SJCRH30 (cell line): ENCODE measurements around the gene RUBCN. TPM values are rescaled to one million over a fixed set of nuclear protein-coding genes. Genes with fewer than 3 reads are reported as not detected.
"Not testable (repeated sequence)": the region's sequence is repeated elsewhere in the genome, so short reads cannot be mapped to it uniquely, and the experiment has no call there.

ENCODE experiments used
- DNase-seq, 2 experiments: peaks; one replicate each; pipeline ENCODE4 v3.0.0-alpha.2; 2015 to 2020
- H3K27ac ChIP-seq: fragments of 250-450 bp; sonication (Bioruptor Pico); 2 replicates; pipeline ENCODE4 v1.5.1; 2020; ENCODE audit warnings: mild to moderate bottlenecking, moderate library complexity
- H3K27me3 ChIP-seq: fragments of 250-450 bp; sonication (Bioruptor Pico); 2 replicates; pipeline ENCODE4 v1.5.1; 2020; ENCODE audit warnings: mild to moderate bottlenecking, moderate library complexity
- H3K36me3 ChIP-seq: fragments of 250-450 bp; sonication (Bioruptor Pico); 2 replicates; pipeline ENCODE4 v1.5.1; 2020; ENCODE audit warnings: mild to moderate bottlenecking, moderate library complexity
- H3K4me1 ChIP-seq: fragments of 250-450 bp; sonication (Bioruptor Pico); 2 replicates; pipeline ENCODE4 v1.5.1; 2020; ENCODE audit warnings: mild to moderate bottlenecking, moderate library complexity
- H3K4me3 ChIP-seq: fragments of 250-450 bp; sonication (Bioruptor Pico); 2 replicates; pipeline ENCODE4 v1.5.1; 2020; ENCODE audit warnings: mild to moderate bottlenecking, moderate library complexity
- H3K9me3 ChIP-seq: fragments of 250-450 bp; sonication (Bioruptor Pico); replicated peaks from 2 replicates; pipeline ENCODE4 v1.5.1; 2020; ENCODE audit warnings: mild to moderate bottlenecking, moderate library complexity
- total RNA-seq: library from RNA; depleted of rRNA; stranded (reverse); fragments of >200 nt; shearing (Covaris generic); gene quantifications from 2 replicates; pipeline ENCODE4 v1.2.3, GENCODE V29; 2014

RUBCN gene
- total RNA-seq, 1 experiment from 2014 or later, result 16.1 TPM

DNA sequence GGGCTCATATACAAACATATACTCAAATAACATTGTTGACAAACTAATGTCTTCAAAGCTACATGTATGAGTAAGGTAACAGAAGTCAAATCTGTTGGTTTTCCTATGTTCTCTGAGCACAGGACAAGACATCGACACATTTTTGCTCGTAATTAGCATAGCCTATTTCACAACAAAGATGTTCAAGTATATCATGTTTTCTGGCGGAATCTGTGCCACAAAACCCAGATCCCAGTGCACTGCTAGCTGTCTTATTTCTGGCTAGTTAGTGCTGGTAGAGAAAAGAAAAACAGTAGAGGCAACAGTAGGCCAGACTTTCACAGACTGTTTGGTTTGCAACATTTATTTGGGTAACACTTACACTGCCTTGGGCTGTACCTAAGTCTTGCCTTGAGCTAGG, 51.2 kb downstream of the RUBCN start:
- H3K9me3 ChIP-seq, result no peaks in the 10 kb centered on the region

DNA sequence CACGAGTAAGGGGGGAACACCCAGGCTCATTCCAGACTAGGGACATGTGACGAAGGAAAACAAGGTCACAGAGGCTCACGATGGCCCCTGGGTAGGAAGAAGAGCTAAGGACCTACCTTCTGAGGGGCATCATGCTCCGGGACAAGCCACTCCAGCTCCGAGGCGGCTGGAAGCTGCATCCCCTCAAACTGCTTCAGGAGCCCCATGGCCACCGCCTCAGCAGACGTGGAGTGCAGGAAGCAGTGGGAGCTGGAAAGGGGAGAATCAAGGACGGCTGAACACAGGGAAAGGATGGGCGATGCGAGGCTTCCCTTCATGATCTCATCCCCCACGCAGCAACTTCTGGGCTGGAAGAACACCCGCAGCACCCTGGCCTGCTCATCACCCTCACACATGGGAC, 53.5 kb downstream of the RUBCN start:
- Histone ChIP-seq H3K27me3 (no peaks in the 10 kb centered on the region), H3K36me3 (peaks cover 12% of the 10 kb centered on the region), H3K27ac (no peak overlapping the region), H3K4me3 (no peak overlapping the region), H3K4me1 (no peaks in the 10 kb centered on the region), H3K9me3 (no peaks in the 10 kb centered on the region)
- no peak for DNase-seq

More for the DNA sequence above, 51.2 kb downstream of the RUBCN start:
- no peak for DNase-seq
- no peaks in the 10 kb centered on the region for H3K4me1 ChIP-seq
- H3K4me3 ChIP-seq, result no peak overlapping the region
- H3K27ac ChIP-seq, result no peak overlapping the region
- H3K36me3 ChIP-seq, result peaks cover 12% of the 10 kb centered on the region
- no peaks in the 10 kb centered on the region for H3K27me3 ChIP-seq

DNA sequence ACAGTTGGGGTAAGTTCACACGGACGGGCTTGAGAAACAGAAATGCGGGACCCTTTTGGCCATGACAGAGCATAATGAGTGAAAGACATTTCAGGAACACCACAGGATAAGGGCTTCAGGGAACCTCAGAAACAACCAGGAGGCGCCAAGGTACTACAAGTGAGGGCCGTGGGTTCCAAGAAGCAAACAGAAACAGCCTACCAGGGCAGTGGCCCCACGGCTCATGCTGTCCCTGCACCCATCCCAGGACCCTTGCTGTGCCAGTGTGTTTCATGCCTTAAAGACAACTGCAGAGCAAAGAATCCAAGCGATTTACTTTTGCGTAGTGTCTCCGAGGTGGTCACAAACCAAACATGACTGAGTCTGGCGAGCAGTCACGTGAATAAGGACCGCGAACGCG, 54.0 kb downstream of the RUBCN start:
- Histone ChIP-seq H3K4me3 (no peak overlapping the region), H3K9me3 (no peaks in the 10 kb centered on the region), H3K36me3 (peaks cover 12% of the 10 kb centered on the region), H3K27me3 (no peaks in the 10 kb centered on the region), H3K4me1 (no peaks in the 10 kb centered on the region), H3K27ac (no peak overlapping the region)
- DNase-seq, result no peak

DNA sequence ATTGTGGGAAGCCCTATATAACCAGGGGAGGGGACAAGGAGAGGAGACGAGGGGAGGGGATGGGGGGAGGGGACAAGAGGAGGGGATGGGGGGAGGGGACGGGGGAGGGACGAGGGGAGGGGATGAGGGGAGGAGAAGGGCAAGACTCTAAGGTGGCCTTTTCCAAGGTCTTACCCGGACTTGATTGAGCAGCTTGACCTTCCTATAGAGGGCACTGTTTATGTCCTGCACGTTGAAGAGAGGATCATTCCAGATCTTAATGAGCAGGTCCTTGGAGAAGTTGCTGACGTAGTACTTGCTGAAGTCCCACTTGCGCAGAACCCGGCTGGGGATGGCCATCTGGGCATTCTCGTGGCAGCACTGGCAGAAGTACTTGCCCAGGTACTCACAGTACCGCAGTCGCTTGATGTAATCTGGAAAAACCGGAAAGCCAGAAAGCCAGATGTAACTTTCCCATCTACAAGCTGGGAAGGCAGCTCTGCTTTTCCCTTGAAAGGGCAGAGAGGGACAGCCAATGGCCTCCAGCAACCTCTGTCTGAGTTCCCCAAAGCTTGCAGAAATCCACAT, 55.7 kb downstream of the RUBCN start:
- H3K4me1 ChIP-seq, result no peaks in the 10 kb centered on the region
- H3K27me3 ChIP-seq, result no peaks in the 10 kb centered on the region
- H3K36me3 ChIP-seq, result peaks cover 17% of the 10 kb centered on the region

DNA sequence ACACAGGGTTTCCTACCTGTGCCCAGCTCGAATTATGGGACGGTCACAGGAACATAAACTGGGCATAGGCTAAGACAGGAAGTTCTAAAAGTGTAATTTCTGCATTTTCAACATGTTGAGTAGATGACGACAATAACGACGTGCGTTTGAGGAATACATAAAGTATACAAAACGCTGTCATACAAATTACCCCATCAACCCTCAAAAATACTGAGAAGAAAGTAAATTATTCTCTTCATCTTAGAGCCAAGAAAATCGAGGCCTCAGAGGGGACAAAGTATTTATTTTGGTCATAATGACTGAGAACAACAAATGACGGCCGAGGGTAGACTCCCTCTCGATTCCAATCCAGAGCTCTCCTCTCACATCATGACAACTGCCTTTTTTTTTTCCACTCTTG, 60.8 kb downstream of the RUBCN start:
- Histone ChIP-seq H3K4me1 (no peaks in the 10 kb centered on the region), H3K27ac (no peak overlapping the region), H3K27me3 (no peaks in the 10 kb centered on the region), H3K36me3 (peaks cover 5% of the 10 kb centered on the region), H3K4me3 (no peak overlapping the region), H3K9me3 (no peaks in the 10 kb centered on the region)
- DNase-seq, result no peak

More for the DNA sequence above, 55.7 kb downstream of the RUBCN start:
- no peak for DNase-seq
- Histone ChIP-seq H3K27ac (no peak overlapping the region), H3K4me3 (no peak overlapping the region), H3K9me3 (no peaks in the 10 kb centered on the region)

DNA sequence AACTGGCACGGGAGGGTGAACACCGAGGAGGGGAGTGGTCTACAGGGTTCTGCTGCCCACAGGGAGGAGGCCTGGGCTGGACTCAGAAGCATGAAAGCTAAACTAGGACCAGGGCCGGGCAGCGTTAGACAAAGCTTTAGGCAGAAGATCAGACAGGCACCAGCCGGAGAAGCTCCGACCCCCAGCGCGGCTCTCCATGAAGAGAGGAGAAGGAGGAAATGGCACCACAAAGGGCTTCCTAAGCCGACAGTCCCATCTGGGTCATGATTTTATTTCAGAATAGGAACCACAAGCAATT, 61.2 kb downstream of the RUBCN start:
- no peak overlapping the region for H3K27ac ChIP-seq

DNA sequence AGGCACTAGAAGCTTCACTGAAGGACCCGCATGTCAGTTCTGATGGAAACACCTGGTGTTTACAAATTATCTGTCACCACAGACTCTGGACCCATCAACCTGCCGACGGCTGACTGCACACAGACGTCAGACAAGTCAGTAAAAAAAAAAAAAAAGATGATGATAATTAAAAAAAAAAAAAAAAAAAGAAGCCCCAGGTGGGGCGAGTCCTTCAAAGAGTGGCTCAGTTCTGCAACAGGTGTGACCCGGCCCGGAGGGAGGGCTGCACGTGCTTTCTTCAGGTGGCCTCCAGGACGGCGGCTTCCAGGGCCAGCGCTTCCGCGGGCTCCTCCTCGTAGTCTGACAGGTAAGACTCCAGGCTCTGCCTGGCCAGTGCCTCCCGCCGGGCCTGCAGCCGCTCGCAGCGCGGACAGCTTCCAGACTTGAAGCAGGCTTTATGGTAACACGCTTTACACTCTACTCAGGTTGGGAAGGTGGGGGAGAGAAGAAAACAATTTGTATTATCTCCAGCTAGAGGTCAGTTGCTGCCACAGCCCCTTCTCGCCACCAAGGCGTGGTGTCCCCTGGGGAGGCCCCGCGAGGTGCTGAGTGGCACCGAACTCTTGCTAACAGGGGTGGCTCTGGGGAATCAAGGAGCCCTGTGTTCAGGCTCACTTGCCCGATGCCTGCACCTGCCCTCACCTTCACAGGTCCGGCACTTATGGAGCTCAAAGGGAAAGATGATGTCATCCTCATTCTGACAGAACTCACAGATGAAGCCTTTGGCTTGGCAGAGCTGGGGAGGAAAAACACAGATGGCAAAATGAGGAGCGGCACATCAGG, 61.8 kb downstream of the RUBCN start:
- DNase-seq, result no peak
- no peaks in the 10 kb centered on the region for H3K4me1 ChIP-seq
- no peak overlapping the region for H3K27ac ChIP-seq
- H3K9me3 ChIP-seq, result no peaks in the 10 kb centered on the region
- no peaks in the 10 kb centered on the region for H3K27me3 ChIP-seq
- H3K4me3 ChIP-seq, result no peak overlapping the region
- H3K36me3 ChIP-seq, result peaks cover 5% of the 10 kb centered on the region; the same call in 1 of the 2 replicates

More for the DNA sequence above, 61.2 kb downstream of the RUBCN start:
- no peaks in the 10 kb centered on the region for H3K4me1 ChIP-seq
- H3K36me3 ChIP-seq, result peaks cover 5% of the 10 kb centered on the region; the same call in 1 of the 2 replicates
- H3K9me3 ChIP-seq, result no peaks in the 10 kb centered on the region
- H3K27me3 ChIP-seq, result no peaks in the 10 kb centered on the region
- DNase-seq, result no peak
- H3K4me3 ChIP-seq, result no peak overlapping the region

DNA sequence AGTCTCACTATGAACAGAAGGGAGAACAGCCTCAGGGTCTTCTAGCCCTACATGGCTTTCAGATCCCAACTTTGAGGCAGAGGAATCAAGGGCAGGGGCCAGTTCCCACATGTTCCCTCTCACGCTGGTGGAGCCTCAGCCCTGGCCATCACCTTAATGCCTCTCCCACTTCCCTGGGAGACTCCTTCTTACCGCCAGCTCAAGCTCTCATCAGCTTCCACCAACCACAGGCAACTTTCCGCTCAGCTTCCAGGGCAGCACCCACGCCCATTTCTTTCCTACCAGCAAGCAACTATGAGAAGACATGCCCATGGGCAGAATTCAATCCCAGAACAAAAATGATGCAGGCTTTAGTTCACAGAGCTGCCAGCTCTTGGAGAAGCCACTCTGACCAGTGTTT, 63.5 kb downstream of the RUBCN start:
- H3K27ac ChIP-seq, result no peak overlapping the region
- H3K4me3 ChIP-seq, result no peak overlapping the region
- H3K4me1 ChIP-seq, result no peaks in the 10 kb centered on the region
- peaks cover 5% of the 10 kb centered on the region; the same call in 1 of the 2 replicates for H3K36me3 ChIP-seq
- no peaks in the 10 kb centered on the region for H3K9me3 ChIP-seq
- H3K27me3 ChIP-seq, result no peaks in the 10 kb centered on the region
- DNase-seq, result no peak

DNA sequence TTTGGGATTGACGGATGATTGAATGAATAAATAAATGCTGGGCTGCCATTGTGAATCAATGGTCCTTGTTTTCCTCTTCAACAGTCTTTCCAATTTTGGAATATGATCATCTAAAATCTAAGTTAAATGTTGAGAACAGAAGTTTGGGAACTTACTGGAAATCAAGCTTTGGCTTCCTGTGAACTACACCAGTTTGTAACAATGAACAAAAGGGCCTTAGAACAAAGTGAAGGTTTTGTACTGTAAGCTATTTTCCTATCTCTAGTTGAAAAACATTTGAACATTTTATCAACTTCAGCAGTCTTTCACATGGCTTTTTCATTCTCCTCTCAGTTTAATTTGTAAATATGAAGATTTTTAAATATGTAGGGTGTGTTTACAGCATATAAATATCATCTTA, 66.3 kb downstream of the RUBCN start:
- Histone ChIP-seq H3K36me3 (no peaks in the 10 kb centered on the region), H3K27me3 (no peaks in the 10 kb centered on the region), H3K27ac (no peak overlapping the region), H3K4me3 (no peak overlapping the region), H3K9me3 (no peaks in the 10 kb centered on the region), H3K4me1 (no peaks in the 10 kb centered on the region)
- no peak for DNase-seq

DNA sequence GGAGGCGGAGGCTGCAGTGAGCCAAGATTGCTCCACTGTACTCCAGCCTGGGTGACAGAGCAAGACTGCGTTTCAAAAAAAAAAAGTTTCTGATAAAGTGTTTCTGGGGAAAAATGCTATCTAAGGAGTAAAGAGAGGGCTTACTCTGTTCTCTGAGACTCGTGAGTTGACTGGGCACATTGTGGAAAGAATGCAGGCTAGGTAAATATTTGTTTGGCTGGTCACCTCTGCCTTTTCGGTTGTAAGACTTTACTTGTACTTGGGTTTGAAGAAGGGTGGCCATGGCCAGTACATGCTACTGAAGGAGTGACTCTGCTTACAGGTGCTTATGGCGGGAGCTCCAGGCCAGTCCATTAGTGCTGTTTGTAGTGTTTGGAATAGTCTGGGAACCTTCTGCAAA, 68.7 kb downstream of the RUBCN start:
- no peak overlapping the region for H3K27ac ChIP-seq
- no peak for DNase-seq

DNA sequence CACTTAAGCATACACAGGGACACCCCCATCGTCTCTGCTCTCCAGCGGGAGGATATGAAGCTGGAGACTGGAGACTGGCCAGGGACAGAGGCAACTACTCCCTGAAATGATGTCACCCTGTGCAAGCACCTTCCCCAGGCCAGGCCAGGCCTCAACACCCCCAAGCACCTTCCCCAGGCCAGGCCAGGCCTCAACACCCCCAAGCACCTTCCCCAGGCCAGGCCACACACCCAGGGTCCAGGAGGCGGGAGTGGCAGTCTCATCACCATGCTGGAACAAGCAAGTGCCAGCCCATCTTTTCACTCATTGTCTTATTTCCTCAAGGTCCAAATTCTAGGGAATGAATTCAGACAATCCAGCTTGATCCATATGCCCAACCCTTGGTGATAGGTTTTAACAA, 69.4 kb downstream of the RUBCN start:
- H3K27ac ChIP-seq, H3K27me3 ChIP-seq, H3K9me3 ChIP-seq, DNase-seq, H3K4me1 ChIP-seq, H3K4me3 ChIP-seq, H3K36me3 ChIP-seq: not testable (repeated sequence)

More for the DNA sequence above, 68.7 kb downstream of the RUBCN start:
- no peaks in the 10 kb centered on the region for H3K36me3 ChIP-seq
- H3K9me3 ChIP-seq, result no peaks in the 10 kb centered on the region
- H3K4me3 ChIP-seq, result no peak overlapping the region
- no peaks in the 10 kb centered on the region for H3K27me3 ChIP-seq
- H3K4me1 ChIP-seq, result no peaks in the 10 kb centered on the region

DNA sequence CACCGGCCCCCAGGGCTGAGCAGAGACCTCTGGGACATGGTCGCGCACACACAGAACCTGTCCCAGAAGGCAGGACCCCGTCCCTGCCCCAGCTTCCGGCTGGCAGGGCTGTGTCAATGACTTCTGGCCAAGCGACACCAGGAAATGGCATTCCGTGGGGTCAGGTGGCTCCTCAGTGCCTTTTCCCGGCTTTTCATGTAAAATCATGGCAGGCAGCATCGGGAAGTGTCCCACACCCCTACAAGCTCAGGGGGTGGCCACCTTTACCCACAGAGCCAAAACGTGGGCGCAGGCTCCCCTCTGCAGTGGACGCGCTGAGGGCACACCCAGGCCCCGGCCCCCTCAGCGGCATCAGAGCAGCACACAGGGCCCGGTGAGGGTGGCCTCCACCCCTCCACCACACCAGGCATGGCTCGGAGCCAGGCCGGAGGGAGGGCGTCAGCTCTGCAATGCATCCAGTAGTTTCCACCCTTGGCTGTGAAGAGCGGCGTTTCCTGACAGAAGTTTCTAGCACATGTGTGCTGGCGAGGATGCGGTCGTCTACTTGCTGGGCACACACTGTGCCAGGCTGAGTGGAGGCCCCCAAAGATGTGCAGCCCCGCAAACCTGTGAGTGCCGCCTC, 70.4 kb downstream of the RUBCN start:
- H3K27ac ChIP-seq, H3K4me3 ChIP-seq, H3K4me1 ChIP-seq, H3K36me3 ChIP-seq, DNase-seq, H3K9me3 ChIP-seq, H3K27me3 ChIP-seq: not testable (repeated sequence)

DNA sequence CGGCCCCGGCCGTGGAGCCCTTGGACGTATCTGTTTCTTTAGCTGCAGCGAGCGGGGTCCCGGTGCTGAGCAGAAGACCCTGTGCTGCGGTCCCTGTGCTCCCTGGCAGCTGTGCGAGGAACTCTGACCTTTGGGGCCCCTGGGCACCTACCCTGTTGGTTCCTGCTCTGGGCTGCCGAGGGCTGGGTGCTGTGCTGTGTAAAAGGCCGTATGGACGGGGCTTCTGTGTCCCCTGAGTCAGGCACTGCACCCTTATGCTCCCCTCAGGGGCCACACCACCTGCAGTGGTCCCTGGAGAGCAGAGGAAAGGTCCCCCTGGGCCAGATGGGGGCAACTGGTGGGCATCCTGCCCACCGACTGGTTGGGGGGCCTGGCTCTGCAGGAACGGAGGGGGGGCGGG, 71.2 kb downstream of the RUBCN start:
- H3K4me1 ChIP-seq, H3K36me3 ChIP-seq, H3K27me3 ChIP-seq, H3K4me3 ChIP-seq, DNase-seq, H3K9me3 ChIP-seq, H3K27ac ChIP-seq: not testable (repeated sequence)

DNA sequence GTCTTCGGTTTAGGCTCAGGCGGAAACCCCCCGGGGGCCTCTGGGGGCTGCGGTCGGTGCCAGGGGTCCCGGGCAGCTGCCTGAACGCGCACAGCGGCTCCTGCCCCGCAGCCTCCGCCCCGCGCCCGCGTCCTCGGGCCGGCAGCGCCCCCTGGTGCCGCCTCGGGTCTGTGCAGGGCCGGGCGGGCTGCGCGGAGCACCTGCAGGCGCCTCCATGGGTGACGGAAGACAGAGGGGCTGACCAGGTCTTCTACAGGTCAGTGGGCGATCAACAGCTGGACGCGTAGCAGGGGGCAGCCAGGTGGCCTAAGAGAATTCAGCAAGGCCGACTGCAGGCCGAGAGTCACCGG, 71.6 kb downstream of the RUBCN start:
- H3K27me3 ChIP-seq, H3K36me3 ChIP-seq, H3K27ac ChIP-seq, H3K4me1 ChIP-seq, H3K9me3 ChIP-seq, DNase-seq: not testable (repeated sequence)
- H3K4me3 ChIP-seq, result peak overlapping the region; percentile 48

DNA sequence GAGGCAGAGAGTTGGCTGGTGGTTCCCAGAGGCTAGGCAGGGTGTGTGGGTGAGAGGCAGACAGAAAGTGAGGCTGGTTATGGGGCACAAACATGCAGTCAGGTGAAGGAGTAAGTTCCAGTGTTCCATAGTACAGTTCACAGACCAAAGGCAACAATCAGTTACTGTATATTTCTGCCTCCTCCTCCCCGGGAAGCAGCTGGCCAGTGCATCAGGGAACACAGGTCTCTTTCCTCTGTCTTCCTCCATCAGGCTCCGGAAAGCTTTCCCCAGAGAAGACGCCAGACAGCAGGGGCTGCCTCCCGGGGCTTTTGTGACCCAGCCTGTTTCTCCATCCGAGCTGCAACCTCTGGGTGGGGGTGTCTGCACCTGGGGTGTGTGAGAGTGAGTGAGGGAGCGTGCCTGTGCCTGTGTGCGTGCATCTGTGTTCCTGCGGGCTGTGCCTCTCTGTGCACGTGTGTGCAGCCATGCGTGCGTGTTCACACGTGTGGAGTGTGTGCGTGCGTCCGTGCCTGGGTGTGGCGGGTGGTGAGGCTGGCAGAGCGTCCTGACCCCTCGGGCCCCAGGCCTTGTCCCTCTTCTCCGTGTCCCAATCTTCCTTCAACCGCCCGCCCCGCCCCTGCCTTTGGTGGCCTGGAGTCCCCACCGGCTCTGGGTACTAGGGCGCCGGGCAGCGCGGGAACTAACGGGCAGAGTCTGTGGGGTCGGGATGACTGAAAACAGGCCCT, 72.1 kb downstream of the RUBCN start:
- H3K4me1 ChIP-seq, H3K9me3 ChIP-seq, H3K27ac ChIP-seq, H3K27me3 ChIP-seq, H3K36me3 ChIP-seq: not testable (repeated sequence)
- H3K4me3 ChIP-seq, result peak overlapping the region; percentile 48
- DNase-seq, result peak in 1 of 2 experiments; percentile 23
